Hepatocyte (in vitro differentiated cells): ENCODE measurements around the gene HOMER1. TPM values are rescaled to one million over a fixed set of nuclear protein-coding genes. Genes with fewer than 3 reads are reported as not detected.

Experiments used
- DNase-seq: peaks from one replicate; pipeline ENCODE4 v3.0.0-alpha.2; 2016; ENCODE audit warnings: low spot score
- H2AFZ ChIP-seq: fragments of 200-600 bp; sonication (generic); 2 replicates; pipeline ENCODE4 v1.6.0; 2016; ENCODE audit warnings: antibody characterized with exemption, mild to moderate bottlenecking
- H3K27ac ChIP-seq: fragments of 200-600 bp; sonication (generic); 2 replicates; pipeline ENCODE4 v1.5.1; 2016; ENCODE audit warnings: mild to moderate bottlenecking
- H3K27me3 ChIP-seq: fragments of 200-600 bp; sonication (generic); 2 replicates; pipeline ENCODE4 v1.6.1; 2016
- H3K36me3 ChIP-seq: fragments of 200-600 bp; sonication (generic); replicated peaks from 2 replicates; pipeline ENCODE4 v1.5.1; 2016; ENCODE audit warnings: low read depth; ENCODE audit not compliant: insufficient read depth
- H3K4me1 ChIP-seq: fragments of 200-600 bp; sonication (generic); 2 replicates; pipeline ENCODE4 v1.5.1; 2016; ENCODE audit warnings: mild to moderate bottlenecking, moderate library complexity; ENCODE audit not compliant: insufficient read depth
- H3K4me2 ChIP-seq: fragments of 200-600 bp; sonication (generic); 2 replicates; pipeline ENCODE4 v1.6.0; 2016
- H3K4me3 ChIP-seq: fragments of 200-600 bp; sonication (generic); 2 replicates; pipeline ENCODE4 v1.5.1; 2016; ENCODE audit warnings: mild to moderate bottlenecking
- H3K79me2 ChIP-seq: fragments of 200-600 bp; sonication (generic); 2 replicates; pipeline ENCODE4 v1.6.0; 2017; ENCODE audit warnings: mild to moderate bottlenecking
- H3K9me2 ChIP-seq: fragments of 200-600 bp; sonication (generic); replicated peaks from 2 replicates; pipeline ENCODE4 v1.6.0; 2017; ENCODE audit warnings: mild to moderate bottlenecking; ENCODE audit not compliant: insufficient read depth
- H3K9me3 ChIP-seq: fragments of 200-600 bp; sonication (generic); 2 replicates; pipeline ENCODE4 v1.5.1; 2016; ENCODE audit warnings: low read depth, mild to moderate bottlenecking
- H4K20me1 ChIP-seq: fragments of 200-600 bp; sonication (generic); 2 replicates; pipeline ENCODE4 v1.6.0; 2016; ENCODE audit warnings: mild to moderate bottlenecking; ENCODE audit not compliant: insufficient read depth, poor library complexity, severe bottlenecking
- EZH2 ChIP-seq: fragments of 200-600 bp; sonication (generic); IDR thresholded peaks from 2 replicates; pipeline ENCODE4 v1.6.1; 2016; ENCODE audit warnings: antibody characterized with exemption, mild to moderate bottlenecking, borderline replicate concordance
- EZH2phosphoT487 ChIP-seq: fragments of 200-600 bp; sonication (generic); IDR thresholded peaks from one replicate; pipeline ENCODE4 v1.6.1; 2018; ENCODE audit warnings: antibody characterized with exemption, mild to moderate bottlenecking, low read depth, moderate library complexity; ENCODE audit not compliant: unreplicated experiment, severe bottlenecking
- WGBS: methylation state at CpG from one replicate; pipeline ENCODE4 v1.1.6; 2016; ENCODE audit warnings: low lambda C conversion rate; ENCODE audit errors: missing lambda C conversion rate; 5-methylcytosine and 5-hydroxymethylcytosine counted together
- polyA plus RNA-seq: library from polyadenylated mRNA; unstranded; fragments of >200 nt; fragmentation: Nextera tagmentation; extraction: Ambion mirVana; gene quantifications from 2 replicates; pipeline ENCODE4 v1.2.1, GENCODE V29; 2016
- total RNA-seq: library from RNA; depleted of rRNA; stranded (reverse); fragments of >200 nt; gene quantifications from 2 replicates; pipeline ENCODE4 v1.2.3, GENCODE V29; 2014
- TF ChIP-seq, protein P1 (sequence below): fragments of 200-600 bp; sonication (generic); IDR thresholded peaks from 2 replicates; pipeline ENCODE4 v1.5.1; 2016; ENCODE audit warnings: antibody characterized with exemption, mild to moderate bottlenecking; ENCODE audit not compliant: poor library complexity

HOMER1 gene
- total and polyA plus RNA-seq, 2 experiments from 2014 or later = 12.0 to 14.2 TPM

DNA sequence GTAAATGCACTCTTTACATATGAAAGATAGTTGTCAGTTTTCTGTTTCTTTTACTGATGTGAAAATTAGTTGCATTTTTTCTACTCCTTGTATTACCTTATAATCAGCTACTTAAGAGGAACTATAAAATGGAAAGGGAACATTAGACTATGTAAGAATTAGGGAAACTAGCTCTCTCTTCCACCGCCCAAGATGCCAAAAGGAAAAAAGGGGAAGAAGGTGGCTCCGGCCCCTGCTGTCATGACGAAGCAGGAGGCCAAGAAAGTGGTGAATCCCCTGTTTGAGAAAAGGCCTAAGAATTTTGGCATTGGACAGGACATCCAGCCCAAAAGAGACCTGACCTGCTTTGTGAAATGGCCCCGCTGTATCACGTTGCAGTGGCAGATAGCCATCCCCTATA is 15.2 kb upstream of the HOMER1 start:
- no peaks in the 10 kb centered on the region for H3K4me1 ChIP-seq
- H4K20me1 ChIP-seq = no peaks in the 10 kb centered on the region
- H3K9me3 ChIP-seq = no peaks in the 10 kb centered on the region
- H3K36me3 ChIP-seq = no peaks in the 10 kb centered on the region
- H2AFZ ChIP-seq = no peak overlapping the region
- H3K27me3 ChIP-seq = no peaks in the 10 kb centered on the region
- TF ChIP-seq, protein P1, sequence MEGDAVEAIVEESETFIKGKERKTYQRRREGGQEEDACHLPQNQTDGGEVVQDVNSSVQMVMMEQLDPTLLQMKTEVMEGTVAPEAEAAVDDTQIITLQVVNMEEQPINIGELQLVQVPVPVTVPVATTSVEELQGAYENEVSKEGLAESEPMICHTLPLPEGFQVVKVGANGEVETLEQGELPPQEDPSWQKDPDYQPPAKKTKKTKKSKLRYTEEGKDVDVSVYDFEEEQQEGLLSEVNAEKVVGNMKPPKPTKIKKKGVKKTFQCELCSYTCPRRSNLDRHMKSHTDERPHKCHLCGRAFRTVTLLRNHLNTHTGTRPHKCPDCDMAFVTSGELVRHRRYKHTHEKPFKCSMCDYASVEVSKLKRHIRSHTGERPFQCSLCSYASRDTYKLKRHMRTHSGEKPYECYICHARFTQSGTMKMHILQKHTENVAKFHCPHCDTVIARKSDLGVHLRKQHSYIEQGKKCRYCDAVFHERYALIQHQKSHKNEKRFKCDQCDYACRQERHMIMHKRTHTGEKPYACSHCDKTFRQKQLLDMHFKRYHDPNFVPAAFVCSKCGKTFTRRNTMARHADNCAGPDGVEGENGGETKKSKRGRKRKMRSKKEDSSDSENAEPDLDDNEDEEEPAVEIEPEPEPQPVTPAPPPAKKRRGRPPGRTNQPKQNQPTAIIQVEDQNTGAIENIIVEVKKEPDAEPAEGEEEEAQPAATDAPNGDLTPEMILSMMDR = no peak
- TF ChIP-seq EZH2phosphoT487 (no peak), EZH2 (no peak)
- 91% methylated on average over 5 of the region's 5 CpGs for WGBS
- H3K9me2 ChIP-seq = no peaks in the 10 kb centered on the region
- no peak overlapping the region for H3K4me3 ChIP-seq
- no peak overlapping the region for H3K27ac ChIP-seq
- no peaks in the 10 kb centered on the region for H3K79me2 ChIP-seq
- no peak for DNase-seq
- H3K4me2 ChIP-seq = no peak overlapping the region

DNA sequence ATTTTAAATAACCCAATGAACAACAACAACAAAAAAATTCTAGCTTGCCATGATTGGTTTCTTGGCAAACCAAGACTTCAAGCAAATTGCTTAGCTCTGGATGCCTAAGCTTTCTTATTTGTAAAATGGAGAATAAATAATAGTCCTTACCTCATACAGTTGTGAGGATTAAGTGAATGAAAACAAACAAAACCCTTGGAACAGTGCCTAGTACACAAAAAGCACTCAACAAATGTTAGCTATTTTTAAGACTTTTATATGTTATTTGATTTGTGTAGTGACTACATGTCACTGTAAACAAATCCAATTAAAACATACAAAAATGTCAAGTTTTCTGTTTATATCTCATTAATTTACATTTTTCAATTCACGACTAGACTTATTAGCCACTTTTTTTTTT is 13.5 kb upstream of the HOMER1 start:
- Histone ChIP-seq H4K20me1 (no peaks in the 10 kb centered on the region), H3K27ac (no peak overlapping the region), H2AFZ (no peak overlapping the region), H3K4me3 (no peak overlapping the region), H3K79me2 (no peaks in the 10 kb centered on the region), H3K4me2 (no peak overlapping the region), H3K9me3 (no peaks in the 10 kb centered on the region), H3K27me3 (no peaks in the 10 kb centered on the region), H3K9me2 (no peaks in the 10 kb centered on the region), H3K4me1 (no peaks in the 10 kb centered on the region), H3K36me3 (no peaks in the 10 kb centered on the region)
- DNase-seq = no peak
- WGBS = 59% methylated on average over 1 of the region's 1 CpG
- TF ChIP-seq EZH2phosphoT487 (no peak), EZH2 (no peak)
- TF ChIP-seq, protein P1 = no peak

DNA sequence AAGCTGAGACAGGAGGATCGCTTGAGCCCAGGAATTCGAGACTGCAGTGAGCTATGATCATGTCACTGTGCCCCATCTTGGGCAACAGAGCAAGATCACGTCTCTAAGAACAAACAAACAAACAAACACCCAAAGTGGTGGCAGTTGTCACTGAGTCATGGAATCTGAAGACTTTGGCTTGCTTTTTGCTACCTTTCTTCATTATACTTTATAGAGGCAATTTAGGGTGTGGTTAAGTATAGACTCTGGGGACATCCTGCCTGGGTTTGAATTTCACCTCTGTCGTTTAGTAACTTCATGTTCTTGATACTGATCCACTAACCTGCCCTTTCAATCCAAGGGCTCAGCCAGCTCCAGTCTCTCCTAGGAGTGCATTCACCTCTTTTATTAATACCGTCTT is 13.0 kb upstream of the HOMER1 start:
- Histone ChIP-seq H3K4me3 (no peak overlapping the region), H3K4me2 (no peak overlapping the region), H3K9me3 (no peaks in the 10 kb centered on the region), H3K27me3 (no peaks in the 10 kb centered on the region), H2AFZ (no peak overlapping the region), H4K20me1 (no peaks in the 10 kb centered on the region), H3K4me1 (no peaks in the 10 kb centered on the region), H3K79me2 (no peaks in the 10 kb centered on the region), H3K36me3 (no peaks in the 10 kb centered on the region), H3K27ac (no peak overlapping the region), H3K9me2 (no peaks in the 10 kb centered on the region)
- no peak for DNase-seq
- 93% methylated on average over 5 of the region's 5 CpGs for WGBS
- TF ChIP-seq, protein P1 = no peak
- TF ChIP-seq EZH2phosphoT487 (no peak), EZH2 (no peak)

DNA sequence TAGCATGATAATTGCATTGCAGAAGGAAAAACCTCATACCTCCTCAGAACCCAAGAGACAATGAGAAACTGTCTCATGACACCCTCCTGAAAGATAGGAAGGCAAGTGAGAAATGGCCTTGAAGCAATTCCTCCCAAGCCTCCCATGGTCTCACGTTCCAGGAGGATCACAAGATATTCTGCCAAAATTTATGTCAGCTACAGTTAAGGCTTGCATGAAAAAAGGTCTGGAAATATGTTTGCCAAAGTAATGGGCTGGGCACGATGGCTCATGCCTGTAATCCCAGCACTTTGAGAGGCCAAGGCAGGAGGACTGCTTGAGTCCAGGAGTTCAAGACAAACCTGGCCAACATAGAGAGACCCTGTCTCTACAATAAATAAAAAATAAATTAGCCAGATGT is 12.6 kb upstream of the HOMER1 start:
- no peaks in the 10 kb centered on the region for H4K20me1 ChIP-seq
- H3K27ac ChIP-seq = no peak overlapping the region
- WGBS = 90% methylated on average over 2 of the region's 2 CpGs

More for the DNA sequence above, 12.6 kb upstream of the HOMER1 start:
- Histone ChIP-seq H3K36me3 (no peaks in the 10 kb centered on the region), H3K9me3 (no peaks in the 10 kb centered on the region), H3K4me1 (no peaks in the 10 kb centered on the region), H3K79me2 (no peaks in the 10 kb centered on the region), H3K9me2 (no peaks in the 10 kb centered on the region), H3K4me3 (no peak overlapping the region), H3K4me2 (no peak overlapping the region), H2AFZ (no peak overlapping the region), H3K27me3 (no peaks in the 10 kb centered on the region)
- no peak for TF ChIP-seq EZH2
- TF ChIP-seq, protein P1 = no peak
- TF ChIP-seq EZH2phosphoT487 = no peak
- no peak for DNase-seq
